Hepatocyte (in vitro differentiated cells): Measurements from ENCODE around the gene KIFAP3. TPM values are rescaled to one million over a fixed set of nuclear protein-coding genes. Genes with fewer than 3 reads are reported as not detected.
"Not testable (repeated sequence)": the region's sequence is repeated elsewhere in the genome, so short reads cannot be mapped to it uniquely, and the experiment has no call there.

ENCODE experiments used
- DNase-seq: peaks from one replicate; pipeline ENCODE4 v3.0.0-alpha.2; 2016; ENCODE audit warnings: low spot score
- H2AFZ ChIP-seq: fragments of 200-600 bp; sonication (generic); 2 replicates; pipeline ENCODE4 v1.6.0; 2016; ENCODE audit warnings: antibody characterized with exemption, mild to moderate bottlenecking
- H3K27ac ChIP-seq: fragments of 200-600 bp; sonication (generic); 2 replicates; pipeline ENCODE4 v1.5.1; 2016; ENCODE audit warnings: mild to moderate bottlenecking
- H3K27me3 ChIP-seq: fragments of 200-600 bp; sonication (generic); 2 replicates; pipeline ENCODE4 v1.6.1; 2016
- H3K36me3 ChIP-seq: fragments of 200-600 bp; sonication (generic); replicated peaks from 2 replicates; pipeline ENCODE4 v1.5.1; 2016; ENCODE audit warnings: low read depth; ENCODE audit not compliant: insufficient read depth
- H3K4me1 ChIP-seq: fragments of 200-600 bp; sonication (generic); 2 replicates; pipeline ENCODE4 v1.5.1; 2016; ENCODE audit warnings: mild to moderate bottlenecking, moderate library complexity; ENCODE audit not compliant: insufficient read depth
- H3K4me2 ChIP-seq: fragments of 200-600 bp; sonication (generic); 2 replicates; pipeline ENCODE4 v1.6.0; 2016
- H3K4me3 ChIP-seq: fragments of 200-600 bp; sonication (generic); 2 replicates; pipeline ENCODE4 v1.5.1; 2016; ENCODE audit warnings: mild to moderate bottlenecking
- H3K79me2 ChIP-seq: fragments of 200-600 bp; sonication (generic); 2 replicates; pipeline ENCODE4 v1.6.0; 2017; ENCODE audit warnings: mild to moderate bottlenecking
- H3K9me2 ChIP-seq: fragments of 200-600 bp; sonication (generic); replicated peaks from 2 replicates; pipeline ENCODE4 v1.6.0; 2017; ENCODE audit warnings: mild to moderate bottlenecking; ENCODE audit not compliant: insufficient read depth
- H3K9me3 ChIP-seq: fragments of 200-600 bp; sonication (generic); 2 replicates; pipeline ENCODE4 v1.5.1; 2016; ENCODE audit warnings: low read depth, mild to moderate bottlenecking
- H4K20me1 ChIP-seq: fragments of 200-600 bp; sonication (generic); 2 replicates; pipeline ENCODE4 v1.6.0; 2016; ENCODE audit warnings: mild to moderate bottlenecking; ENCODE audit not compliant: insufficient read depth, poor library complexity, severe bottlenecking
- CTCF ChIP-seq: fragments of 200-600 bp; sonication (generic); IDR thresholded peaks from 2 replicates; pipeline ENCODE4 v1.5.1; 2016; ENCODE audit warnings: antibody characterized with exemption, mild to moderate bottlenecking; ENCODE audit not compliant: poor library complexity
- EZH2 ChIP-seq: fragments of 200-600 bp; sonication (generic); IDR thresholded peaks from 2 replicates; pipeline ENCODE4 v1.6.1; 2016; ENCODE audit warnings: antibody characterized with exemption, mild to moderate bottlenecking, borderline replicate concordance
- EZH2phosphoT487 ChIP-seq: fragments of 200-600 bp; sonication (generic); IDR thresholded peaks from one replicate; pipeline ENCODE4 v1.6.1; 2018; ENCODE audit warnings: antibody characterized with exemption, mild to moderate bottlenecking, low read depth, moderate library complexity; ENCODE audit not compliant: unreplicated experiment, severe bottlenecking
- WGBS: methylation state at CpG from one replicate; pipeline ENCODE4 v1.1.6; 2016; ENCODE audit warnings: low lambda C conversion rate; ENCODE audit errors: missing lambda C conversion rate; 5-methylcytosine and 5-hydroxymethylcytosine counted together
- polyA plus RNA-seq: library from polyadenylated mRNA; unstranded; fragments of >200 nt; fragmentation: Nextera tagmentation; extraction: Ambion mirVana; gene quantifications from 2 replicates; pipeline ENCODE4 v1.2.1, GENCODE V29; 2016
- total RNA-seq: library from RNA; depleted of rRNA; stranded (reverse); fragments of >200 nt; gene quantifications from 2 replicates; pipeline ENCODE4 v1.2.3, GENCODE V29; 2014

Gene KIFAP3
- total and polyA plus RNA-seq, 2 experiments from 2014 or later = 15.4 to 28.2 TPM

- Histone ChIP-seq H3K4me2 (no peak overlapping the region), H3K9me2 (no peaks in the 10 kb centered on the region), H3K36me3 (no peaks in the 10 kb centered on the region), H3K4me1 (peaks cover 3% of the 10 kb centered on the region), H3K79me2 (no peaks in the 10 kb centered on the region), H3K9me3 (no peaks in the 10 kb centered on the region), H2AFZ (no peak overlapping the region), H3K27ac (no peak overlapping the region), H3K27me3 (no peaks in the 10 kb centered on the region), H4K20me1 (no peaks in the 10 kb centered on the region), H3K4me3 (no peak overlapping the region)
- 98% methylated on average over 4 of the region's 4 CpGs for WGBS
- TF ChIP-seq EZH2 = no peak
- TF ChIP-seq EZH2phosphoT487 = no peak
- TF ChIP-seq CTCF = no peak
- no peak for DNase-seq
These were observed 153.4 kb downstream of the KIFAP3 start for GRCh38 chr1:169921080-169921479.

- TF ChIP-seq CTCF = no peak
- TF ChIP-seq EZH2phosphoT487 = no peak
- TF ChIP-seq EZH2 = no peak
- Histone ChIP-seq H3K4me2 (no peak overlapping the region), H4K20me1 (no peaks in the 10 kb centered on the region), H2AFZ (no peak overlapping the region), H3K36me3 (no peaks in the 10 kb centered on the region), H3K9me2 (no peaks in the 10 kb centered on the region), H3K9me3 (no peaks in the 10 kb centered on the region), H3K79me2 (no peaks in the 10 kb centered on the region), H3K4me3 (no peak overlapping the region), H3K27me3 (no peaks in the 10 kb centered on the region), H3K27ac (no peak overlapping the region), H3K4me1 (no peaks in the 10 kb centered on the region)
- DNase-seq = no peak
- 40% methylated on average over 1 of the region's 1 CpG for WGBS
These were observed 155.6 kb downstream of the KIFAP3 start for GRCh38 chr1:169918927-169919326.

- H3K9me3 ChIP-seq, H3K79me2 ChIP-seq, DNase-seq, H3K27me3 ChIP-seq, H3K9me2 ChIP-seq, H3K27ac ChIP-seq, H3K4me2 ChIP-seq, H3K4me3 ChIP-seq, H4K20me1 ChIP-seq, H3K36me3 ChIP-seq, H3K4me1 ChIP-seq, H2AFZ ChIP-seq: not testable (repeated sequence)
- WGBS = 96% methylated on average over 9 of the region's 9 CpGs
These were observed 156.3 kb downstream of the KIFAP3 start for GRCh38 chr1:169918220-169918619.

GRCh38 chr1:169915150-169915549 lies 159.3 kb downstream of the KIFAP3 start:
- H4K20me1 ChIP-seq = no peaks in the 10 kb centered on the region
- H2AFZ ChIP-seq = no peak overlapping the region
- 86% methylated on average over 15 of the region's 15 CpGs for WGBS
- H3K4me3 ChIP-seq = no peak overlapping the region
- H3K9me3 ChIP-seq = no peaks in the 10 kb centered on the region
- H3K36me3 ChIP-seq = no peaks in the 10 kb centered on the region
- H3K27me3 ChIP-seq = no peaks in the 10 kb centered on the region
- H3K79me2 ChIP-seq = no peaks in the 10 kb centered on the region
- H3K9me2 ChIP-seq = no peaks in the 10 kb centered on the region
- H3K4me1 ChIP-seq = no peaks in the 10 kb centered on the region
- no peak for DNase-seq
- TF ChIP-seq EZH2phosphoT487 (no peak), CTCF (no peak), EZH2 (no peak)
- H3K27ac ChIP-seq = no peak overlapping the region
- H3K4me2 ChIP-seq = no peak overlapping the region
